ENCODE results near the gene CYTL1.

GRCh38 chr4:5020341-5020740, 1.1 kb upstream of the CYTL1 start:
- no peak for TF ChIP-seq POLR2AphosphoS5 (IDR thresholded peaks at IDR 0.05; ENCODE audit: insufficient read depth in 1 of 2, low read depth in 1 of 2)
- TF ChIP-seq CTCF (IDR thresholded peaks at IDR 0.05): no peak

Data from vagina (tissue), 2 donors.